GM12864 (cell line): ENCODE measurements around the gene BANP.

Source experiments
- DNase-seq: peaks from one replicate; pipeline ENCODE4 v3.0.0-alpha.2; 2011; ENCODE audit warnings: low read depth
- H3K4me3 ChIP-seq: 2 replicates; pipeline ENCODE4 v1.5.1; 2011; ENCODE audit warnings: mild to moderate bottlenecking, low read depth, low read length, control low read depth
- TF ChIP-seq, protein P1 (sequence below): IDR thresholded peaks from 2 replicates; pipeline ENCODE4 v1.5.1; 2011; ENCODE audit warnings: low read depth, mild to moderate bottlenecking, moderate library complexity, low read length, control low read depth, inconsistent platforms; ENCODE audit errors: missing control alignments

Gene BANP

GRCh38 chr16:87939562-87940423, 11.4 kb upstream of the BANP start:
- H3K4me3 ChIP-seq, result no peak overlapping the region
- no peak for DNase-seq
- TF ChIP-seq, protein P1, sequence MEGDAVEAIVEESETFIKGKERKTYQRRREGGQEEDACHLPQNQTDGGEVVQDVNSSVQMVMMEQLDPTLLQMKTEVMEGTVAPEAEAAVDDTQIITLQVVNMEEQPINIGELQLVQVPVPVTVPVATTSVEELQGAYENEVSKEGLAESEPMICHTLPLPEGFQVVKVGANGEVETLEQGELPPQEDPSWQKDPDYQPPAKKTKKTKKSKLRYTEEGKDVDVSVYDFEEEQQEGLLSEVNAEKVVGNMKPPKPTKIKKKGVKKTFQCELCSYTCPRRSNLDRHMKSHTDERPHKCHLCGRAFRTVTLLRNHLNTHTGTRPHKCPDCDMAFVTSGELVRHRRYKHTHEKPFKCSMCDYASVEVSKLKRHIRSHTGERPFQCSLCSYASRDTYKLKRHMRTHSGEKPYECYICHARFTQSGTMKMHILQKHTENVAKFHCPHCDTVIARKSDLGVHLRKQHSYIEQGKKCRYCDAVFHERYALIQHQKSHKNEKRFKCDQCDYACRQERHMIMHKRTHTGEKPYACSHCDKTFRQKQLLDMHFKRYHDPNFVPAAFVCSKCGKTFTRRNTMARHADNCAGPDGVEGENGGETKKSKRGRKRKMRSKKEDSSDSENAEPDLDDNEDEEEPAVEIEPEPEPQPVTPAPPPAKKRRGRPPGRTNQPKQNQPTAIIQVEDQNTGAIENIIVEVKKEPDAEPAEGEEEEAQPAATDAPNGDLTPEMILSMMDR, result no peak

DNA sequence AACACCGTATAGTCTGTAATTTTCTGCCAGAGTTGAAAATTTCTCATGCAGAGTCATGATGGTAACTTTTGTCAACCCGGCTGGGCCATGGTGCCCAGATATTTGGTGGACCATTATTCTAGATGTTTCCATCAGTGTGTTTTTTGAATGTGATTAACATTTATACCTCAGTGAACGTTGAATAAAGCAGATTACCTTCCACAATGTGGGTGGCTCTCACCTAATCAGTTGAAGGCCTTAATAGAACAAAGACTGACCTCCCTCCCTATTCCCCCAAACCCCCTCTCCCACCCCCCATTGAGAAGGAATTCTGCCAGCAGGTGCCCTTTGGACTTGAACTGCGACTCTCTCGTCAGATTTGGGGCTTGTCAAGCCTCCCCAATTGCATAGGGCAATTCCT, 8.6 kb upstream of the BANP start:
- no peak for DNase-seq
- no peak overlapping the region for H3K4me3 ChIP-seq
- TF ChIP-seq, protein P1, result no peak

DNA sequence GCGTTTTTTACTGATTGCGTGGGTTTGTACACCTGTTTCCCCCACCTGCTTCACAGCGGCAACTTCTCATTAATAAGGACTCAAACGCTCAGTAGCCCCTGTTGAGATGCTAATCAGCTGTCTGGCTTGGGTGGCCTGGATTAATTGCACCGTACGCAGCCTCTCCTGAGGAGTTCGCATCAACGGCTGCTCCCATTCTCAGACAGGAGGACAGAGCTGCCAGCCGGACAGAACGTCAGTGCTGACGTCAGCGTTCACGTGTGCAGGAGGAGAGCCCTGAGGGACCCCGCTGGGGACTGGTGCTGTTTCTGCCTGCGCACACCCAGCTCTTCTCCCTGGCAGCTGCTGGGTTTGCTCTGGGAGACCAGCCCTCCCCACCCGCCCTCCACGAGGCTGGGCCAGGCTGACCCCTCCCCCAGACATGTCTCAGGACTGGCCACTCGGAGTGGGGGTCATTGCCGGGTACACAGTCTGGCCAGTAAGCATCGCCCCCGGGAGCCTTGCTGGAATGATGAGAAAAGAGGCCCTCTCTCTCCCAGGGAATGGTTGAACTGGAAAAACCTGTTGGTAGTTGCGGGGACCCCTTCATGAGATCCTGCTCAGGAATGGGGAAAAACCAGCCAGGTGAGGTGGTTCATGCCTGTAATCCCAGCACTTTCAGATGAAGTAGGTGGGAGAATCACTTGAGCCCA, 5.7 kb upstream of the BANP start:
- TF ChIP-seq, protein P1, result no peak
- H3K4me3 ChIP-seq, result no peak overlapping the region
- no peak for DNase-seq

DNA sequence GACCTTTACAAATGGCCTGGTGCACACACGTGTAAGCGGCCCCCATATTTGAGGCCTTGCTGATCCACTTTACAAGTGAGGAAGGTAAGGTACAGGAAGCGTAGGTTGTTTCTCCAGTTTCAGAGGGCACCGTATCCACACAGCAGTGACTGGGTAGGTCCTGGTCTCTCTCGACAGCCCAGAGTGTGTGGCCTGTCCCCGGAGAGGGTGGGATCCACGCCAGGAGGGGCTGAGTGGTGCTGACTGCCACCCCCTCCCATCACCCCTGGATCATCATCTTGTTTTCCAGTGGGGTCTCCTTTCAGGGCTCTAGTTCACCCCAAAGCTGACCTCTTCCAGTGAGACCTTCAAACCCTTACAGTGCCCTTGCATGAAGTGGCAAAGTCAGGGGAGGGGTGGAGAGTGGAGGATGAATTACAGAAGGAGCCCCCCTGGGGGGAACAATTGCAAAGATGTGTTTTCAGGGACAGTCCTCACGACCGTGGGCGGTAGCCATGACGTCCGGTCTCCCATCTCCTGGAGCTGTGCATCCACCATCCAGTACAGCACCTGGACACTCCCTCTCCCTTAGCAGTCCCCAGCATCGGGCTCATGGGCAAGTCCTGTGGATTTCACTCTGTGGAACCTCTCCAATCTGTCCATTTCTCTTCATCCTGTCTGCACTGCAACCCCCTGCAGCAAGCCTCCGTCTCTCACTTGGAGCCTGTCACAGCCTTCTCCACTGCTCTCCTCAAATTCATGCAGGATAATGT, 4.5 kb upstream of the BANP start:
- TF ChIP-seq, protein P1, result no peak
- DNase-seq, result no peak
- no peak overlapping the region for H3K4me3 ChIP-seq

- no peak overlapping the region for H3K4me3 ChIP-seq
- DNase-seq, result no peak
- TF ChIP-seq, protein P1, result no peak
Measured at GRCh38 chr16:87947356-87948118, 3.7 kb upstream of the BANP start.

DNA sequence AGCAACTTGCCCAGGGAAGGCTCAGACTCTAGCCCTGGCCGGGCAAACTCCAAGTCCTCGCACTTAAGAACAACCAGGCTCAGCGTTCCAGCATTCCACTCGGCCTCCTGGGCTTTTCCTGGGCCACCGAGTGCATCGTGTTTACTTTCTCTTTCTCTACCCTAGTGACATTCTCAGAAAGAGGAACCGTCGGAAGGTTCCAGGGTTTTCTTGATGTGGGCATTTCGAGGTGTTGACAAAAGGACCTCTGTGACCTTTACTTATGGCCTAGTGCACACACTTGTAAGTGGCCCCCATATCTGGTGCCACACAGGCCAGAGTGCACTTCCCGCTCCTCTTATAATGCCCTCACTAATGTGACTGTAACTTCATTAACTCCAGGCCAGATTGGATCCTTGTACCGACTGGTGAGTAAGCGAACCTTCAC, 3.1 kb upstream of the BANP start:
- TF ChIP-seq, protein P1, result no peak

More for the DNA sequence above, 3.1 kb upstream of the BANP start:
- no peak overlapping the region for H3K4me3 ChIP-seq
- no peak for DNase-seq
